Measurements from ENCODE around the gene NKX2-3.

Gene NKX2-3

DNA sequence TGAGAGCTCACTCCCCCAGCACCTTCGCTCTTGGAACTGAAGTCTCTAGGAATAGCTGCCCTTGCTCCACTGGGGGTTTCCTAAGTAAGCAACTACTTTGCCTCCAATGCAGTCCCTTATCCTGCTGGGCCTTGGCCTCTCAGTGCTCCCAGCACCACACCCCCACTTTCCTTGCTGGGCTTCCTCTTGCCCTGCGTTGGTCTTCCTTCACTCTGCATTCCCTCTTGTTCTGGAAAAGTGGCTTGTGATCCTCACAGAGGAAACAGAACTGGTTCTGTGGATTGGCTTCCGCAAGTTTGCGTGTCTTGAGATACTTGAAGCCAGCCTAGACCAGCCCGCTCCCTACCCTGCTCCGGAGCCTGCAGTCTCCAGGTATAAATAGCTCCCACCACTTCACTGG lies 6.4 kb downstream of the NKX2-3 start:
- FAIRE-seq: no peak

DNA sequence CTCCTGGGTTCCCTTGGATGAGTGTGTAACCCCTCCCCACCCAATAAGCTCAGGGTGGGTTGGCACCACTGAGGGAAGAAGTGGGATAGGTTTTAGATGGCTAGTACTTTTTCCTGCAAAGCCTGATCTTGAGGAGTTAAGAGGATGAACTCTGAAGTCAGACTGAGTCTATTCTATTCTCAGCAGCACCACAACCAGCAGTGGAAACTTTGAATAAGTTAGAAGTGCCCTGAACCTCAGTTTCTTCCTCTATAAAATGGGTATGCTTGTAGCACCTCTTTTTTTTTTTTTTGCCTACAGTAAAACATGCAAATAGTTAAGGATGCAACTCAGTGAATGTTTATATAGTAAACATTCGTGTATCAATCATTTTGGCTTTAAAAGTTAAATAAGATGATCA lies 7.1 kb downstream of the NKX2-3 start:
- FAIRE-seq: no peak

DNA sequence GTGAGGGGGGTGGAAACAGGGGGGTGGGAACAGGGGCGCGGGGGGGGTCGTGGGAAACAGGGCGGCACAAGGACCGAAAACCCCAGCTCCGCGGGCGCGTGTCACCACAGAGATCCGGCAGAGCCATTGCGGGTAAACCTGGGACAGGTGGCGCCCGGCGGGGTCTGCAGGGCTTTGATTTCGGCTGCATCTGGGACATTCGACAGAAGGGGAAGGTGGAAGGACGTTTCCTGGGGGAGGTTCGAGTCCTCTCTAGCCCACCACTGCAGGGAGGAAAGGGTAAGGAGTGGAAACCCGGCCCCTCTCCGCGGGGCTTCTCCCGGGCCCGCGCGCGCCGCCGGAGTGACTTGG lies 7.5 kb downstream of the NKX2-3 start:
- no peak for FAIRE-seq

DNA sequence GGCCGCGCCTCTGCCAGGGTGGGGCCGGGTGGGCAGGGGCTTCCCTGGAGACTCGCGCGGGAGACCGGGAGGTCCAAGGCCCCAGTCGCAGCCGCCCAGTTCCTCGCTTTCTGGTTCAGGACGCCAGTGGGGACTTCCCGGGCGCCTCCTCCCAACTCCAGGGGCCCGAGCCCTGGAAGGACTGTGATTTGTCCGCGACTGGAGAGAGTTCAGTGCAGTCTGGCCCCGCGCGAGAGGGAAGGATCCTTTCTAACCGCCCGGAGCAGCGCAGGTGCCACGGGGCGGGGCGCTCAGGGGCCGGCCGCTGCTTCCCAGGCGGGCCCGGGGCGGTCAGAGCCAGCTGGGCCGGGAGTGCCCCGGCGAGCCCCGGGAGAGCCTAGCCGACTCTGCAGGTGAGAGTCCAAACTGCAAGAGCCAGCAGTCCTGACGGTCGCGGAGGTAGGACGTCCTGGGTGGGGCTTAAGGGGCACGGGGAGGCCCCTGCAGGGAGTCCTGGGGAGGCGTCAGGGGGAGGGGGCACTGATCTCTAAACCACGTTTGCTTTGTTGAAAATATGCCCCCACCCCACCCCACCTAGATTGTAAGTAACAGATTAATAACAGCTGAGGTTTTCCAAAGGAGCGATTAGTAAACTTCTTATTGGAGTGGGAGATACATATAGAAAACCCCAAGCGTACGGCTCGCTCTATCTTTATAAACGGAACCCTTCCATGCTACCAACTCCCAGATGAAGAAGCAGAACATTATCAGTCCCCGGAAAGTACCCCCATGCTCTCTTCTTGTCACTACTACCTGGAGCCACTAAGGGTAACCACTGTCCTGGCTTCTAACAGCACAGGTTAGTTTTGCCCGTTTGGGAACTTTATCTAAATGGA lies 8.2 kb downstream of the NKX2-3 start:
- FAIRE-seq: no peak

DNA sequence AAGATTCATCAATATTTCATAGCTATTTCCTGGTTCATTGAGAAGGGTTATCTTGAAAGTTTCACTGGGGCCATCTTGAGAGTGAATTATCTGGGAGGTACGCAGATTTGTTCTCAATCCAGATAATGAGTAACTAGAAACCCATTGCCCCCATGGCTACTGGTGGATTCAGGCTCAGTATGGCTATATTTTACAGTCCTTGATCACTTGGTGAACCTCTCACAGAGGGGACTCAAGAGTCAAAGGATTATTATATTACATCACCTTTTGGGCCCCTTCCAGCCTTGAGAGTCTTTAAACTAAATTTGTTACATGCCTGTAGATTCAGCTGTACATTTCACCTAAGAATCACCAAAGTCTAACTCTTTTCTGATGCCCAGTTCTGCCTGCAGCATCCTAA lies 11.6 kb downstream of the NKX2-3 start:
- FAIRE-seq: no peak

DNA sequence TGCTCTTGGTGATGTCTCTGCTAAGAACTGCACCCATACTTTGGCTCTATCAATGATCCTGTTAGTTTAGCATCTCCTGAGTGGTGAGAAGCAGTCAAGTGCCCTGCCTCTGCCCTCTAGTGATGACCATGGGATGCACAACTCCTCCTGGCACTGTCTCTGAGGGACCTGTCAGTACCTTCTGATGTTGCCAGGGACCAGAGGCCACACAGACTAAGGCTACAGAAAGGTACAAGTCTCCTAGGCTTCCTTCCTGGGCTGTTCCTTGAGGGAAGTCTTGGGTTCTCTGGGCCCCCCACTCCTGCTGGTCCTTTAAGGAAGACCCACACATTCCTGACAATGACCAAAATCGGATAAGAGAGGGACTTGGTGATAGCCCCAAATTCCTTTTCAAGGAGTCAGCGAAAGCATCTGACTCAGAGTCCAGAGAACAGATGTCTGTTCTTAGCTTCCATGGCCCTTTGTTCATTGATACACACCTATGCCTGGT lies 15.3 kb downstream of the NKX2-3 start:
- no peak for FAIRE-seq

DNA sequence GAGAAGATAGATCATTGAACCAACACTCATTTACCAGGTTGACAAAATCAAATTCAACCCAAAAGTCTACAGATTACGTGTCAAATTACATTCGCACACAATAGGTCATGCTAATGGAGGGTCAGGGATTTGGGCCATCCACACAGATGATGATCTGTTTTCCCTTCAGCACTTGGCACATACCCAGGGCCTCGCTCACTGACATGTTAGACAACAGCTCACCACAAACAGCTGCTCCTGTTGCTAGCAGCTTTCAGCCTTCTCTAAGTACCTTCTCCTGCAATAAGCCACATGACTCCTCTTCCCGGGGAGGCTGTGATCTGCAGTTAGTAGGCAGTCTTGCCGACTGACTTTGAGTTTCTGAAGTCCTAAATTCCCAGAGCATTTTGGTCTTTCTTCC lies 18.4 kb downstream of the NKX2-3 start:
- no peak for FAIRE-seq

DNA sequence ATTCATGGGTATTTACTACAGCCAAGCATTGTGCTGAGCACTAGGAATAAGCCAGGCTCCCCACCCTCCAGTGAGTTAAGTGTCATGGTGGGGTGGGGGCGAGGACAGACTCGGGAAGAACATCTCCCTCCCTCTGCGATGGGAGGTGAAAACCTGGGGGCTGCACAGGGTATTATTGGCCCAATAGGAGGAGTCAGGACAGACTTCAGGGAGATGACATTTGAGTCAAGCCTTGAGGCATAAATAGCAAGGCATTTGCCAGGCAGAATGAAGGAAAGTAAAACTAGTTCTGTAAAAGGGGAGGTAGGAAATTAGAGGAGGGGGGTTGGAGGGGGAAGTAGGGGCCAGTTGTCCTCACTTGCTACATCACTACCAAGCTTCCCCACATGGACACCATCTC lies 18.9 kb downstream of the NKX2-3 start:
- FAIRE-seq: no peak

DNA sequence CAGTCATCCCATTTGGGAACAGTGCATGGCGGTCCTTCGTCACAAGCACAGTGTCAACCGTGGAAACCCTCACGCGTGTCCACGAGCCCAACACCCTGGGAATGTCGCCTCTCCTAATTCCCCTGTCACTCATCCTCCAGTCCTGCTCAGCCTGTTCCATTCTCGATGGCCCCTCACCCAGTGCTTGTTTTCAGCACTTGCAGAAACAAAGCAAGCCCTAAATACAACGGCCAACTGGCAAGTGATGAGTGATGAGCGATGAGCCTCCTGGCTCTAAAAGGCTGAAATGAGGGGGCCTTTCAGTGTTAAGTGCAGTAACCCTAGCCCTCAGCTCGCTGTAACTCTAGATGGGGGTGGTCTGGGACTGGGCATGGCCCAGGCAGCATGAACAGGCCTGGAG lies 22.6 kb downstream of the NKX2-3 start:
- FAIRE-seq: no peak

DNA sequence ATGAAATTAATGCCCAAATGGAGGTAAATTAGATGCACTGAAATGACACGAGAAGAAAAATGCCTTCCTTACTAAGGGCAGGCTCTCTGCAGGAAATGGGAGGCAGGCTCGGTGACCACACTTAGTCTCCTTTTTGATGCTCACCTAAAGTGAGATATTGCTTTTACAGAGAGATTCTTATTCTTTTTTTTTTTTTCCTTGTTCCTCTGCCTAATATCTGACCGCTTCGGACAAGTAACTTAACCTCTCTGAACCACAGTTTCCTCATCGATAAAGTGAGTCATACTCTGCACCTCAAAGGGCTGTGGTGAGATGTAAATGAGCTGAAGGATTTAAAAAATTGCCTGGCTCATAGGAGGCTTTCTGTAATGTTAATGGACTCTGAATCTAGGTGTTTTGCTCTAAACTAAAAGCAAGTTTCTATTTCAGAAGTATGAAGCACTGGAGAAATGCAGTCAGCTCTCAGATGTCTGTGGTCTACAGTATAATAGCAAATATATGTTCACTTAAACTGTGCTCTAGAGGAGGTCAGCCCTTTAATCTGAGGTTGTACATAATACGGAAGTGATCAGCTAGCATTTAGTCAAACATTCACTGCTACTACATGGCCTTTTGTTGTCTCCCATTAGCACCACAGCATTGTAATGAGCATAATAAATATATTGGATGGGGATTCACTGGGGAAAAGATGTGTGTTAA lies 23.2 kb downstream of the NKX2-3 start:
- no peak for FAIRE-seq

DNA sequence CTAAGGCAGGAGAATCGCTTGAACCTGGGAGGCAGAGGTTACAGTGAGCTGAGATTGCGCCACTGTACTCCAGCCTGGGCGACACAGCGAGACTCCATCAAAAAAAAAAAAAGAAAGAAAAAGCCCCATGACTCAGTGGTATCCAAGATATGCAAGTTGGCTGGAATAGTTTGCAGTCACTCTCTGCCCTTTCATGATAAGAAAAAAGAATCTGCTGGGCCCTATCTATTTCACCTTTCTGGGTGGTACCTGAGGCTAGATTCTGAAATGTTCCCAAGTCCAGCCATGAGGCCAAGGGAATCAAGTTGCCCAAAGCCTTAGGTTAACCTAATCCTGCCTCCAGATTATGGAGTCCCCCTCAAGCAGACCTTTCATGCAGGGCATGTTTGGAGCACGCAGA lies 24.3 kb downstream of the NKX2-3 start:
- FAIRE-seq: no peak

DNA sequence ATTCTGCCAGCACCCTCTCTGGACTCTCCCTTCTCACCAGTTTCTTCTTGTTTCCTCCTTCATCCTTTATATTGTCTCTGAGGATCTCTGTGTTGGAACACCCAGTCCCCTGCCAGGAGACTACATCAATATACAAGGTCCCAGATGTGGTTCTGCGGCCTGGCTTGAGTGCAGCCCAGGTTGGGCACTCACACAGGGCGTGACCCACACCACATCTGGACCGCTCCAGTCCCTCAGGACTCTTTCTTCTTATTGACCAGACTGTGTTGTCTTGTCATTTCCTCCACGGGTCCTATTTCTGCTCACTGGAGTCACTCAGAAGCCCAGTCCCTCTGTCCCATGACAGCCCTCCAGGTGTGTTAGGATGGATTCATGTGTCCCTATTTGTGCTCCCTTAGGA lies 26.0 kb downstream of the NKX2-3 start:
- no peak for FAIRE-seq

DNA sequence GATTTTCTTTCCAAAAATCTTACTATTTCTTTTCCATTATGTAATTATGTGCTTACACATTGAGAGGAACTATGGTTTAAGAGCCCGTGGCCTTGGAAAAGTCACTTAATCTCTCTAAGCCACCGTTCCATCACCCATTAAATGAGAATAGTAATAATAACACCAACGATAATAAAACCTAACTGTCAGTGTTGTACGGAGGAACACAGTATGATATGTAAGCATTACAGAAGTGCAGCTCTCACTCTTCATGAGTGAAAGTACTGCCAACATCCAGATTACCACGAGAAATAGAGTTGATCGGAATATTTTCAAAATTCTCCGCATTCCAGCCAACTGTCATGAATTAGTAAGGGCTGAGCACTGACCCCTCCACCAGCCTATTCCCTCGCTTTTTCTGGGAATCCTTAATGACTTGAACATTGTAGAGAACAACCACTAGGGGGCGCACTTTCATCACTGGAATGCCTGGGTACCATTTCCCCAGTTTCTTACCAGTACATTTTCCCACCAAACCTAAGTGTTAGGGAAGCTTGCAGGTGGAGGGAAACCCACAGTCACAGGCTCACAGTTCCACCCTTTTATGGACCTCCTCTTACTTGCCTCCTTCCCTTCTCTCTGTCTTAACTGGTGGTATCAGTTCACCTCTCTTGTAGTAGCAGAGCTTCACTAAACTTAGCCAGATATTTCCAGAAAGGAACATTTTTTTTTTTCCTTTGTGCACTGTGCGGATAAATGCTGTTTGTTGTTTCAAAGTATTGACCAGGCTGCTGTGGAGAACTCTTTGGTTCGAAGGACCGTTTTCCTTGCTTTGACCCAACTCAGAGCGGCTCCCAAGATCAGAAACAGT lies 27.8 kb downstream of the NKX2-3 start:
- FAIRE-seq: peak; percentile 78

DNA sequence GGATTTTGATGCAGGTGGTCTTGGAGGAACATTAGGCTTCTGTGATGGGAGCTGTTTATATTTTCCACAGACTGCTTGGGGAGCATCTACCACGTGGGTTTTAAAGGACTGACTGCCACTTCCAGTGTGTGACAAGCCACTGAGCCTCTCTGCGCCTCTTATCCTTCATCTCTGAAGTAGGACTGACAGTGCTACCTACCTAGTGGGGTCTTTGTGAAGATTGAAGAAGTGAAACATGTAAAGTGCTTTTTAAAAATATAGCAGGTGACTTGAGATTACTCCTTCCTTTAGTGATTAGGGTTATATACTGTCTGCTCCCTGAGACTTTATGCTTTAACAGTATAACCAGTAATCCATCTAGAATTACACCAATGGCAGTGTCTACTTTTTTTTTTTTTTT lies 29.9 kb downstream of the NKX2-3 start:
- FAIRE-seq: no peak

DNA sequence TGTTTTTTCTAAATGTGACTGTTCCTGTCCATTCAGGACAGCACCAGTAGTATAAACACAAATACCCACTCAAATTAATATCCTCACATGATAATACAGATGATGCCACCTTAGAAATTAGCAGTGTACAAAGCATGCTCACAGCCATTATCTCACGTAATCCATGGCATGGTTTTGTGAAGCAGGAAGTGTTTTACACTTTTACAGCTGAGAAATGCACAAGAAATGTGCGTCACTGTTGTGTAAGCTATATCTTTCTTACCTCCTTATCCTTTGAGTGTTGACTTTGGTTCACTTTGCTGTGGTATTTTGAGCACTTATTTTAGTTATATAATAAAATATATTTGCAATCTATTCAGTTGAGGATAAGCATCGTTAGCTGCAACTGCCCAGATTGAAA lies 31.6 kb downstream of the NKX2-3 start:
- no peak for FAIRE-seq

DNA sequence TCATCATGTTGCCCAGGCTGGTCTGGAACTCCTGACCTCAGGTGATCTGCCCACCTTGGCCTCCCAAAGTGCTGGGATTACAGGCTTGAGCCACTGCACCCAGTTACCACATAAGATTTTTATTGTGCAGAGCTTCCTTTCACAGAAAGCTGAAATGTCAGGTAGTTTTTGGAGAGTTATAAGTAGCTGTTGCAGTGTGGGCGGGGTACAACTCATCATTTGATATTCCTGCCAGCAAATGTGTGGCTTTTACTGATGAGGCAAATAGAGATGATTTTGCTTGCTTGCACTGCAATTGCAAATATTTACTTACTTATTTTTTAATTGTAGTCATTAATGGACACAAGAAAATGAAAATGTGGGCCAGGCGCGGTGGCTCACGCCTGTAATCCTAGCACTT lies 32.4 kb downstream of the NKX2-3 start:
- no peak for FAIRE-seq

DNA sequence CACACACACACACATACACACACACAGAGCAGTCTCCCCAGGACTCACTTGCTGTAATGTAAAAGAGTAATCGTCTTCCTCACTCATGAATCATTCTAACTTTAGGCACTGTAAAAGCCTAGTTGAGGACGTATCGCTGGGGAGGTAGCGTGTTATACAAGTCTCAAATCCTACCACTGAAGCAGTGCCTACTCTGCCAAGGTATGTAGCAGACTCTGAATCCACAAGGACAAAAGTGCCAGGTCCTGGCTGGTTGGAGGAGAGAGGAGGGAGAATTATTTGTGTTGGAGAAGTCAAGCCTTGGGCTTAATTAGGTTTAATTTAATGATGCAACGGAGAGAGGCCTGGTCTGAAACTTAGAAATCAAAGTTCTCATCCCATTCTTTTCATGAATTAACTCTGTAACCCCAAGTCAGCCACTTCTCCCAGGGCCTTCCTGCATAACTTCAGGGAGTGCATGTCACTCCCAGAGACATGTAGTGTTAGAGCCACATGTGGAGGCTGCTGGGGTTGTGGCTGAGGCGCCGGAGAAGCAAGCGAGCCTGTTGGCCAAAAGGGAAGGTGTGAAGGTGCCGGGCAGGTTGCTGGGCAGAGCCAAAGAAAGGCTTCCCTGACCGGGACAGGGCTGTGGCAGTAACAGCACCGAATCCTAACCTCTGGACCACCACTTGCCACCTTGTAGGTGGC lies 36.7 kb downstream of the NKX2-3 start:
- FAIRE-seq: no peak

DNA sequence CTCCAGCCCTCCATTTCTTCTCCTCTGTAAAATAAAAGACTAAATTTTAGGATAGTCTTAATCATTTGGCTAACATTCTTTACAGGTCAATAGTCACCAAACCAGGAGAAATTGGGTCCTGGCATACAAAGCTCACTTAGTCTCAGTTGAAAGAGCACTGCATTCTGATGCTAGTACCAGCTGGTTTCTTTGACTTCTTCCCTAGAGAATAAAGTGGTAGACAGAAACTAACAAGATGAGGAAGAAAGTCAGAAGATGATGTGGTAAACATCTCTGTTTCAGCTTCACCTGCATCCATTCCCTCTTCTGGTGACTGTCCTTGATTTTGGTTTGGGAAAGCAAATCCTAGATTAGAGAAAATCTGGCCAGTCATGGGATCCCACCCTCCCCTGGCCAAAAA lies 37.2 kb downstream of the NKX2-3 start:
- FAIRE-seq: no peak

DNA sequence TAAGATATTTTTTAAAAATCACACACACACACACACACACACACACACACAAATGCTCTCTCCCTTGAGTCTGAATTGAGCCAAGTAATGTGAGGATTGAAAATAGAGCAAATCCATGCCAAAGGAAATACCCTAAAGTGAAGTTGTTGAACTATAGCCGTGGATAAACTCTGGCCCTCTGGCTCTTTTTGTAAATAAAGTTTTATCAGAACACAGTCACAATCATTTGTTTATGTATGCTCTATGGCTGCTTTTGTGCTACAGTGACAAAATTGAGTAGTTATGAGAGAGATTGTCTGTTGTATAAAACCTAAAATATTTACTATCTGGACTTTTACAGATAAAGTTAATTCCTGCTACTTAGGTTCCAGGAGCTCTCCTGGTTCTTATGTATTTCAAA lies 39.1 kb downstream of the NKX2-3 start:
- no peak for FAIRE-seq

DNA sequence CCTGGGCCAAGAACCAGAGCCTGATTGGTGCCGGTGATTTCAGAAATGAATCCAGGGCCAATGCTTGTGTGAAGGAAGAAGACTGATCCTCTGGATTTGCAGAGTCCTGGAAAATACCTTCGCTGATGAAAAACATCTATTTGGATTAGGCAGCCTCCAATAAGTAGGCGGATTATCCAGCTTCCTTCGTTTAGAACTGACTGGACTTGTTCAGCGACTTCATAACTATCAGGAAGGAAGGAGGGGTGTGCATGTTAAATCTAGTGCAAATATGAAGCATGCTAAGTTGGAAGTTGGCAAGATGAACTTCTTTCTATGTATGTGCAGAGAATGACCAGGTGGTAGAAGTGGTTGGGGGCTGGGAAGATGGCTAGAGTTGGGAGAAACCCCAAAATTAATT lies 41.0 kb downstream of the NKX2-3 start:
- no peak for FAIRE-seq

DNA sequence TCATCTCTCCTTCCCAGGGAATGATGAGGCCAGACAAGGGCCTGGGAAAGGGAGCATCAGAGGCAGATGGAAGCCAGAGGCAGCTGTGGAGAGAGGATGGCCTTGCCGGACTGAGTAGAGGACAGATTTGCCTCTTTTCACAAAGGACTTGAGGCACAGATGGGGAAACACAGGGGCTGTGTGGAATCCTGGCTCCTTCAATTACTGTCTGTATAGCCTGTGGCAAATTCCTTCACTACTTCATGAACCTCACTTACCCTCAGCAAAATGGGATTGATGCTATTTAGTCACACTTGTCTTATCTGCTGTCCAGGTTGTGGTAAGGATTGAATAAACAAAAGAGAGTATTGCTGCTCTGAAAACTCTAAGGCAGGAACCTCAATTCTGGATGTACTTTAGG lies 47.2 kb downstream of the NKX2-3 start:
- no peak for FAIRE-seq

DNA sequence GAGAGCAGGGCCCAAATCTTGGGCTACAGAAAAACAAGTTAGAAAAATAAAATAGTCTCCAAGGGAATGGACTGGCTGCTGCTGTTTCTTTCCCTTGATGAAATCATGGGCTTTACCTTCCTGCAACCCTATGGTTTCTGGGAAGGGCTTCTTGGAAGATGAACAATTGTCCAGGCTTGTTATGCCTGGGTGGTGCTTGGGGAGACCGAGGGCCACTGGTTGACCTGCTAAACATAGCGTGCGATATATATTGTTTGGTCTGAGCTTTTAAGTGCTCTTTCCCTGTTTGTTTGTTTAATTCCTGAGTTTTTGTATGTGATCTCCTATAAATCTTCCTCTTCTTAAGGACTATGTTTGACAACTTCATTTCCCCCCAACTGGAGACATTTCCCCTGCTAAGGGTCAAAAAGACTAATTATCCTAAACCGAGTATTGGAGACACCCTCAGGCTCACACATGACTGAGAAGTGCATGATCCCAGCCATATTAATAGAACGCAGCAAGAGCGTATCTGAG lies 49.6 kb downstream of the NKX2-3 start:
- FAIRE-seq: no peak

DNA sequence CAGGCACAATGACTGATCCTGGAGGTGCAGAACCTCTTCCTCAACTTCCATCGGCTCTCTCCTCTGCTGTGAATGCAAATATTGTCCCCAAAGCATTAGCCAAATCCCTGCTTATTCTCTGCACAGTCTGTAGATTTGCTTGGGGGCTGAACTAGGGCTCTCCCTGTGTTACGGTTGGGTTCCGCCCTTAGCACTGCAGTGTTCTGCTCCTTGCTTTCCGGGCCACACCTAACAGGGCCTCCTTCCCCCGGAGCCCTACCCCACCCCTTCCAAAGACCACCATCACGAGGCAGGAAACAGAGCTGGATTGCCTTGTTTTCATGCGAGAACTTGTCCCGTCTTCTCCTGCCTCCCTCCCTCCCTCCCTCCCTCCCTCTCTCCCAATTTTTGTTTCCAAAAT lies 50.9 kb downstream of the NKX2-3 start:
- FAIRE-seq: no peak

Measured in A204.1 (cell line).